Smooth muscle cell (in vitro differentiated cells): ENCODE data around the gene TTC7B. TPM values are rescaled to one million over a fixed set of nuclear protein-coding genes. Genes with fewer than 3 reads are reported as not detected.

Experiments
- DNase-seq: peaks from one replicate; lab custom pipeline; 2025; ENCODE audit not compliant: unreplicated experiment; lab: John Stamatoyannopoulos, UW
- H2AFZ ChIP-seq: fragments of 200-600 bp; sonication (generic); 2 replicates; pipeline ENCODE4 v1.6.0; 2016; ENCODE audit warnings: antibody characterized with exemption, low read depth, mild to moderate bottlenecking
- H3F3A ChIP-seq: fragments of 200-600 bp; sonication (generic); 2 replicates; pipeline ENCODE4 v1.6.0; 2017; ENCODE audit warnings: antibody characterized with exemption, low read depth
- H3K27ac ChIP-seq: fragments of 200-600 bp; sonication (generic); 2 replicates; pipeline ENCODE4 v1.5.1; 2016; ENCODE audit warnings: low read depth, mild to moderate bottlenecking
- H3K27me3 ChIP-seq: fragments of 200-600 bp; sonication (generic); 2 replicates; pipeline ENCODE4 v1.6.1; 2016; ENCODE audit warnings: low read depth, mild to moderate bottlenecking
- H3K36me3 ChIP-seq: fragments of 200-600 bp; sonication (generic); 2 replicates; pipeline ENCODE4 v1.5.1; 2016; ENCODE audit warnings: low read depth
- H3K4me1 ChIP-seq: fragments of 200-600 bp; sonication (generic); 2 replicates; pipeline ENCODE4 v1.5.1; 2016; ENCODE audit warnings: low read depth
- H3K4me2 ChIP-seq: fragments of 200-600 bp; sonication (generic); 2 replicates; pipeline ENCODE4 v1.6.0; 2016; ENCODE audit warnings: mild to moderate bottlenecking
- H3K4me3 ChIP-seq: fragments of 200-600 bp; sonication (generic); 2 replicates; pipeline ENCODE4 v1.5.1; 2016; ENCODE audit warnings: mild to moderate bottlenecking
- H3K79me2 ChIP-seq: fragments of 200-600 bp; sonication (generic); 2 replicates; pipeline ENCODE4 v1.6.0; 2016; ENCODE audit warnings: low read depth, mild to moderate bottlenecking
- H3K9ac ChIP-seq: fragments of 200-600 bp; sonication (generic); 2 replicates; pipeline ENCODE4 v1.6.0; 2016; ENCODE audit warnings: low read depth
- H3K9me3 ChIP-seq: fragments of 200-600 bp; sonication (generic); replicated peaks from 2 replicates; pipeline ENCODE4 v1.5.1; 2016; ENCODE audit warnings: low read depth
- H4K20me1 ChIP-seq: fragments of 200-600 bp; sonication (generic); 2 replicates; pipeline ENCODE4 v1.6.0; 2016; ENCODE audit warnings: low read depth
- WGBS: methylation state at CpG from one replicate; pipeline ENCODE4 v1.1.7; 2016; ENCODE audit warnings: low lambda C conversion rate; 5-methylcytosine and 5-hydroxymethylcytosine counted together
- polyA plus RNA-seq: library from polyadenylated mRNA; unstranded; fragments of >200 nt; fragmentation: Nextera tagmentation; extraction: Ambion mirVana; gene quantifications from 2 replicates; pipeline ENCODE4 v1.2.1, GENCODE V29; 2016
- total RNA-seq: library from RNA; depleted of rRNA; stranded (reverse); fragments of >200 nt; gene quantifications from 2 replicates; pipeline ENCODE4 v1.2.3, GENCODE V29; 2014
- TF ChIP-seq, protein P1 (sequence below): fragments of 200-600 bp; sonication (generic); IDR thresholded peaks from 2 replicates; pipeline ENCODE4 v1.5.1; 2017; ENCODE audit warnings: borderline replicate concordance, mild to moderate bottlenecking, antibody characterized with exemption; ENCODE audit not compliant: insufficient read depth, poor library complexity, severe bottlenecking

TTC7B gene
- total and polyA plus RNA-seq, 2 experiments from 2014 or later = 22.1 to 54.1 TPM

DNA sequence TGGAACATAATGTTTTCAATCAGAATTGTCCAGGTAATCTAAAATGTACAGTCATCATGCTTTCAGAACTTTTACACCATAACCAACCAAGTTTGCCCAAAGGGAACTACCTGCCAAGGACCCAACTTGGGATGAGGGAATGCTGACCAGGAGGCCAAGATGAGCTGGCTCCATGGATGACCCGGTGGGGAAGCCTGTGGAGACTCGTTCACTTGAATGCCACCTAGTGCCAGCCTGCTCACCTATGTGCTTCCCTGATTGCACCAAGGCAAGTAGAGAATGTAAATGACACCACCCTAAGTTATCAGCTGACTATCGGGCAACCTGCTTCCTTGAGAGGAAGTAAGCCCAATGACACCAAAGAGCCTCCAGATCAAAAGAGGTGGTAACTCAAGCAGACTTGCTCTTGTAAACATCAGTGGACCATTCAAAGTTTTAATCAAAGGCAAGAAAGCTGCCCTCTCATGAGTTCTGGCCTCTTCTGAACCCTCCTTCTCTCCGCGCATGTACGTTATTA is 137.3 kb downstream of the TTC7B start:
- H3K27ac ChIP-seq = peak overlapping the region; percentile 98
- no peaks in the 10 kb centered on the region for H3K36me3 ChIP-seq
- no peak for DNase-seq
- H3K9ac ChIP-seq = peak overlapping the region; percentile 81
- TF ChIP-seq, protein P1, sequence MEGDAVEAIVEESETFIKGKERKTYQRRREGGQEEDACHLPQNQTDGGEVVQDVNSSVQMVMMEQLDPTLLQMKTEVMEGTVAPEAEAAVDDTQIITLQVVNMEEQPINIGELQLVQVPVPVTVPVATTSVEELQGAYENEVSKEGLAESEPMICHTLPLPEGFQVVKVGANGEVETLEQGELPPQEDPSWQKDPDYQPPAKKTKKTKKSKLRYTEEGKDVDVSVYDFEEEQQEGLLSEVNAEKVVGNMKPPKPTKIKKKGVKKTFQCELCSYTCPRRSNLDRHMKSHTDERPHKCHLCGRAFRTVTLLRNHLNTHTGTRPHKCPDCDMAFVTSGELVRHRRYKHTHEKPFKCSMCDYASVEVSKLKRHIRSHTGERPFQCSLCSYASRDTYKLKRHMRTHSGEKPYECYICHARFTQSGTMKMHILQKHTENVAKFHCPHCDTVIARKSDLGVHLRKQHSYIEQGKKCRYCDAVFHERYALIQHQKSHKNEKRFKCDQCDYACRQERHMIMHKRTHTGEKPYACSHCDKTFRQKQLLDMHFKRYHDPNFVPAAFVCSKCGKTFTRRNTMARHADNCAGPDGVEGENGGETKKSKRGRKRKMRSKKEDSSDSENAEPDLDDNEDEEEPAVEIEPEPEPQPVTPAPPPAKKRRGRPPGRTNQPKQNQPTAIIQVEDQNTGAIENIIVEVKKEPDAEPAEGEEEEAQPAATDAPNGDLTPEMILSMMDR = no peak
- H4K20me1 ChIP-seq = no peaks in the 10 kb centered on the region
- H3K9me3 ChIP-seq = no peaks in the 10 kb centered on the region
- no peak overlapping the region for H2AFZ ChIP-seq
- H3K4me3 ChIP-seq = no peak overlapping the region
- WGBS = 100% methylated on average over 6 of the region's 6 CpGs
- no peaks in the 10 kb centered on the region for H3K27me3 ChIP-seq
- H3F3A ChIP-seq = peaks cover 20% of the 10 kb centered on the region
- peaks cover 16% of the 10 kb centered on the region for H3K4me1 ChIP-seq
- peak overlapping the region; percentile 64 for H3K4me2 ChIP-seq
- H3K79me2 ChIP-seq = no peaks in the 10 kb centered on the region

DNA sequence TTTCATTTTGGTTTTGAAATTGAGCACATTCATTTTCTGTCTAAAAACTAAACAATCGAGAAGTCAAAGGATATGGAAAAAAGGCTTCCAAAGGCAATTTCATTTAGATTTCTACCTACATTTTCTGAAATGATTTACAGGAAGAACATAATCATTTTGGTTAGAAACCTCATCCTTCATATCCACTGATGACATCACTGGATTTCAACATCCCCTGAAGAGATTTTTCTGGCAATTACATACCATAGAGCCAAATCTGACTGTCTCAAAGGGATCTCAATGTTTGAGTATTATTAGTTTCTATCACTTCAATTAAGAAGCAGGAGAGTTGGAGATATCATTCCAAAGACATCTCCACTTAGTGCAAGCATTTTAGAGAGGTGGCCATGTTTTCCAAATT is 137.8 kb downstream of the TTC7B start:
- Histone ChIP-seq H3K4me1 (peaks cover 16% of the 10 kb centered on the region), H3K27me3 (no peaks in the 10 kb centered on the region), H4K20me1 (no peaks in the 10 kb centered on the region), H3F3A (peaks cover 20% of the 10 kb centered on the region), H3K9ac (peak overlapping the region; percentile 81), H3K9me3 (no peaks in the 10 kb centered on the region), H3K36me3 (no peaks in the 10 kb centered on the region), H2AFZ (no peak overlapping the region), H3K4me3 (no peak overlapping the region), H3K79me2 (no peaks in the 10 kb centered on the region), H3K4me2 (peak overlapping the region; percentile 64), H3K27ac (peak overlapping the region; percentile 98)
- WGBS = 95% methylated on average over 1 of the region's 1 CpG
- no peak for DNase-seq
- TF ChIP-seq, protein P1 = no peak

DNA sequence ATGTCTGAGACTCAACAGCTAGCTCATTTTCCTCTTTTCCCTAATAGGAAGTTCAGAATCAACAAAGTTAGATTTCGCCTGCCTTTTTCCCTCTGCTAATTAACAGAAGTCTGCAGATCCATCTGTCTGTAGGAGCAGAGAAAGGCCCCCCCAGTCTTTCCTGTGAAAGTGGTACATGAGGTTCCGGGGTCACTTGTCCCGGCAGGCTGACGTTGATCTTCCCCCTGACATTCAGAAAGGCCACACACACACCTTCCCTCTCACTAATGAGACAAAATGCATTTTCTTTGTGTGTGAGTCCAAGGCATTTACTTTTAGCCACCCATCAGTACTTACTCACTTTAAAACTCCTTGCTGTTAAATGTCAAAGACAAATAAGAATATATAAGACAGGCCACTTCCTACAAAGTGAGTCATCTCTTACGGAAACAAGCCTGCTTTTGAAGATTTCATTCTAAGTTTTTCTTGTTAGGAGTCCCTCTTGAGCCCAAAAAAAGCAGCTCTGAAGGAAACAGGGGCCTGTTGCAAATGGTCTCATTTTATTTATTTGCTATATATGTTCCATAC is 138.7 kb downstream of the TTC7B start:
- Histone ChIP-seq H3K9ac (peak overlapping the region; percentile 81), H3K4me3 (peak overlapping the region; percentile 18)

More for the DNA sequence above, 138.7 kb downstream of the TTC7B start:
- Histone ChIP-seq H3K79me2 (no peaks in the 10 kb centered on the region), H3K27ac (peak overlapping the region; percentile 98), H4K20me1 (no peaks in the 10 kb centered on the region), H3K4me2 (peak overlapping the region; percentile 64), H3K4me1 (peaks cover 16% of the 10 kb centered on the region), H2AFZ (no peak overlapping the region), H3K9me3 (no peaks in the 10 kb centered on the region), H3F3A (peaks cover 20% of the 10 kb centered on the region), H3K27me3 (no peaks in the 10 kb centered on the region), H3K36me3 (no peaks in the 10 kb centered on the region)
- TF ChIP-seq, protein P1 = no peak
- 12% methylated on average over 5 of the region's 5 CpGs for WGBS
- DNase-seq = no peak
